Left ventricle myocardium inferior (tissue), 1 donor: ENCODE data around the gene DNAI4. TPM values are rescaled to one million over a fixed set of nuclear protein-coding genes. Genes with fewer than 3 reads are reported as not detected.

Experiments
- DNase-seq: peaks from one replicate; pipeline ENCODE4 v3.0.0-alpha.2; 2020
- H3K27ac ChIP-seq: fragments of 200-600 bp; replicated peaks from 2 replicates; pipeline ENCODE4 v1.8.0; 2021
- H3K27me3 ChIP-seq: fragments of 200-600 bp; 2 replicates; pipeline ENCODE4 v1.8.0; 2021; ENCODE audit warnings: low read depth
- H3K36me3 ChIP-seq: fragments of 200-600 bp; 2 replicates; pipeline ENCODE4 v1.8.0; 2021
- H3K4me1 ChIP-seq: fragments of 200-600 bp; 2 replicates; pipeline ENCODE4 v1.8.0; 2021
- H3K4me3 ChIP-seq: fragments of 200-600 bp; 2 replicates; pipeline ENCODE4 v1.8.0; 2021; ENCODE audit warnings: mild to moderate bottlenecking, moderate library complexity
- H3K9me3 ChIP-seq: fragments of 200-600 bp; replicated peaks from 2 replicates; pipeline ENCODE4 v1.8.0; 2021
- CTCF ChIP-seq: fragments of 200-600 bp; IDR thresholded peaks from 2 replicates; pipeline ENCODE4 v1.8.0; 2021; ENCODE audit warnings: antibody characterized with exemption, mild to moderate bottlenecking, borderline replicate concordance
- intact Hi-C: fragments of 100-400 bp; cut with micrococcal nuclease; formaldehyde crosslinking; loops from one replicate; pipeline ENCODE4 v1.11.0; 2022
- total RNA-seq: library from RNA; stranded (reverse); fragmentation: NEBNext Ultra II Directional; extraction: Animal tissue kit (Norgen Biotek cat#: 25700); gene quantifications from one replicate; pipeline ENCODE4 v1.2.1, GENCODE V29; 2021
- donor health status: DM: no; HTN: yes; CAD: no; lungs with severe emphysema.

The DNAI4 gene
- total RNA-seq, 1 donor from 2014 or later = 17.9 TPM

GRCh38 chr1:66940981-66941380 is 16.3 kb upstream of the DNAI4 start:
- TF ChIP-seq CTCF = no peak
- Histone ChIP-seq H3K4me1 (peaks cover 73% of the 10 kb centered on the region), H3K4me3 (no peak overlapping the region), H3K27ac (no peak overlapping the region), H3K27me3 (no peaks in the 10 kb centered on the region), H3K36me3 (peaks cover 20% of the 10 kb centered on the region), H3K9me3 (no peaks in the 10 kb centered on the region)
- DNase-seq = no peak
- intact Hi-C loops = no loop called here

GRCh38 chr1:66938613-66939012 is 14.0 kb upstream of the DNAI4 start:
- Histone ChIP-seq H3K36me3 (peaks cover 8% of the 10 kb centered on the region), H3K27ac (no peak overlapping the region), H3K4me1 (peaks cover 75% of the 10 kb centered on the region), H3K27me3 (no peaks in the 10 kb centered on the region), H3K9me3 (no peaks in the 10 kb centered on the region), H3K4me3 (no peak overlapping the region)
- intact Hi-C loops = no loop called here
- no peak for TF ChIP-seq CTCF
- no peak for DNase-seq

- Histone ChIP-seq H3K27me3 (no peaks in the 10 kb centered on the region), H3K4me1 (peaks cover 75% of the 10 kb centered on the region), H3K27ac (no peak overlapping the region), H3K4me3 (no peak overlapping the region), H3K36me3 (peaks cover 4% of the 10 kb centered on the region), H3K9me3 (no peaks in the 10 kb centered on the region)
- intact Hi-C loops = no loop called here
- no peak for TF ChIP-seq CTCF
- no peak for DNase-seq
Measured at GRCh38 chr1:66937529-66938234, 13.0 kb upstream of the DNAI4 start.

GRCh38 chr1:66933887-66934700 is 9.4 kb upstream of the DNAI4 start:
- intact Hi-C loops = no loop called here
- no peak for TF ChIP-seq CTCF
- H3K4me1 ChIP-seq = peaks cover 92% of the 10 kb centered on the region
- no peaks in the 10 kb centered on the region for H3K9me3 ChIP-seq
- H3K27ac ChIP-seq = no peak overlapping the region
- no peaks in the 10 kb centered on the region for H3K36me3 ChIP-seq
- no peak for DNase-seq
- peak overlapping the region; percentile 43 for H3K4me3 ChIP-seq
- H3K27me3 ChIP-seq = no peaks in the 10 kb centered on the region

GRCh38 chr1:66932291-66932690 is 7.6 kb upstream of the DNAI4 start:
- Histone ChIP-seq H3K4me3 (no peak overlapping the region), H3K27me3 (no peaks in the 10 kb centered on the region), H3K27ac (no peak overlapping the region), H3K9me3 (no peaks in the 10 kb centered on the region), H3K36me3 (no peaks in the 10 kb centered on the region), H3K4me1 (peaks cover 75% of the 10 kb centered on the region)
- DNase-seq = no peak
- TF ChIP-seq CTCF = no peak
- intact Hi-C loops = no loop called here
